Activated effector memory CD4-positive, alpha-beta T cell treated with Interleukin-2 at 50 U/mL for 16 hours (primary cell): ENCODE results near the gene ADAD1.
A peak's percentile ranks its signal among the peaks of the same experiment; 100 is the strongest.

ENCODE experiments used
- DNase-seq: peaks from one replicate; pipeline ENCODE4 v3.0.0-alpha.2; 2020

ADAD1 gene

GRCh38 chr4:122456231-122457116 lies 77.7 kb downstream of the ADAD1 start, which contains the start of gene IL2:
Gene IL2 (minus strand): TSS chr4:122456725. CDS start chr4:122456440, 285 bp downstream.
- no peak for DNase-seq

- DNase-seq = peak; percentile 7
Observed at GRCh38 chr4:122458625-122459024, 79.8 kb downstream of the ADAD1 start.

GRCh38 chr4:122469457-122469856 lies 90.6 kb downstream of the ADAD1 start:
- no peak for DNase-seq

GRCh38 chr4:122475233-122475632 lies 96.4 kb downstream of the ADAD1 start:
- DNase-seq = no peak

- DNase-seq = no peak
Observed at GRCh38 chr4:122476126-122476525, 97.3 kb downstream of the ADAD1 start.

GRCh38 chr4:122476745-122477144 lies 97.9 kb downstream of the ADAD1 start:
- no peak for DNase-seq
